Measurements from ENCODE around the gene NARS2. TPM values are rescaled to one million over a fixed set of nuclear protein-coding genes. Genes with fewer than 3 reads are reported as not detected.
"Not testable (repeated sequence)": the region's sequence is repeated elsewhere in the genome, so short reads cannot be mapped to it uniquely, and the experiment has no call there.

NARS2 gene
- total RNA-seq, 1 donor from 2014 or later: 24.7 TPM

GRCh38 chr11:78564490-78565467, 9.9 kb downstream of the NARS2 start:
- no peak for DNase-seq (ENCODE audit: low spot score, unreplicated experiment)
- Mint-ChIP-seq H3K4me3 (ENCODE audit: low read depth) (no peak overlapping the region), H3K4me1 (ENCODE audit: low read depth) (peaks cover 16% of the 10 kb centered on the region), H3K27ac (no peak overlapping the region), H3K27me3 (no peaks in the 10 kb centered on the region), H3K36me3 (ENCODE audit: insufficient read depth) (peaks cover 5% of the 10 kb centered on the region), H3K9me3 (ENCODE audit: low read depth) (no peaks in the 10 kb centered on the region)
- TF ChIP-seq, protein P1, sequence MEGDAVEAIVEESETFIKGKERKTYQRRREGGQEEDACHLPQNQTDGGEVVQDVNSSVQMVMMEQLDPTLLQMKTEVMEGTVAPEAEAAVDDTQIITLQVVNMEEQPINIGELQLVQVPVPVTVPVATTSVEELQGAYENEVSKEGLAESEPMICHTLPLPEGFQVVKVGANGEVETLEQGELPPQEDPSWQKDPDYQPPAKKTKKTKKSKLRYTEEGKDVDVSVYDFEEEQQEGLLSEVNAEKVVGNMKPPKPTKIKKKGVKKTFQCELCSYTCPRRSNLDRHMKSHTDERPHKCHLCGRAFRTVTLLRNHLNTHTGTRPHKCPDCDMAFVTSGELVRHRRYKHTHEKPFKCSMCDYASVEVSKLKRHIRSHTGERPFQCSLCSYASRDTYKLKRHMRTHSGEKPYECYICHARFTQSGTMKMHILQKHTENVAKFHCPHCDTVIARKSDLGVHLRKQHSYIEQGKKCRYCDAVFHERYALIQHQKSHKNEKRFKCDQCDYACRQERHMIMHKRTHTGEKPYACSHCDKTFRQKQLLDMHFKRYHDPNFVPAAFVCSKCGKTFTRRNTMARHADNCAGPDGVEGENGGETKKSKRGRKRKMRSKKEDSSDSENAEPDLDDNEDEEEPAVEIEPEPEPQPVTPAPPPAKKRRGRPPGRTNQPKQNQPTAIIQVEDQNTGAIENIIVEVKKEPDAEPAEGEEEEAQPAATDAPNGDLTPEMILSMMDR (IDR thresholded peaks at IDR 0.05; ENCODE audit: unreplicated experiment): peak; percentile 81

DNA sequence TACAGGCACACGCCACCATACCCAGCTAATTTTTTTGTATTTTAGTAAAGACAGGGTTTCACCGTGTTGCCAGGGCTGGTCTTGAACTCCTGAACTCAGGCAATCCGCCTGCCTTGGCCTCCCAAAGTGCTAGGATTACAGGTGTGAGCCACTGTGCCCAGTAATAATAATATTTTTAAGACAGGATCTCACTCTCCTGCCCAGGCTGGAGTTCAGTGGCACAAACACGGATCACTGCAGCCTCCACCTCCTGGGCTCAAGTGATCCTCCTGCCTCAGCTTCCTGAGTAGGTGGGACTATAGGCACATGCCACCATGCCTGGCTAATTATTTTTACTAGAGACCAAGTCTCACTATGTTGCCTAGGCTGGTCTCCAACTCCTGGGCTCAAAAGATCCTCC, 10.6 kb downstream of the NARS2 start:
- H3K27ac Mint-ChIP-seq; H3K9me3 Mint-ChIP-seq (ENCODE audit: low read depth); H3K4me3 Mint-ChIP-seq (ENCODE audit: low read depth); DNase-seq (ENCODE audit: low spot score, unreplicated experiment); H3K27me3 Mint-ChIP-seq; H3K36me3 Mint-ChIP-seq (ENCODE audit: insufficient read depth): not testable (repeated sequence)
- H3K4me1 Mint-ChIP-seq (ENCODE audit: low read depth): peaks cover 16% of the 10 kb centered on the region

GRCh38 chr11:78563090-78563489, 11.6 kb downstream of the NARS2 start:
- H3K4me3 Mint-ChIP-seq (ENCODE audit: low read depth); DNase-seq (ENCODE audit: low spot score, unreplicated experiment); H3K27me3 Mint-ChIP-seq; H3K9me3 Mint-ChIP-seq (ENCODE audit: low read depth); H3K27ac Mint-ChIP-seq: not testable (repeated sequence)
- H3K36me3 Mint-ChIP-seq (ENCODE audit: insufficient read depth): peaks cover 11% of the 10 kb centered on the region
- H3K4me1 Mint-ChIP-seq (ENCODE audit: low read depth): peaks cover 16% of the 10 kb centered on the region

DNA sequence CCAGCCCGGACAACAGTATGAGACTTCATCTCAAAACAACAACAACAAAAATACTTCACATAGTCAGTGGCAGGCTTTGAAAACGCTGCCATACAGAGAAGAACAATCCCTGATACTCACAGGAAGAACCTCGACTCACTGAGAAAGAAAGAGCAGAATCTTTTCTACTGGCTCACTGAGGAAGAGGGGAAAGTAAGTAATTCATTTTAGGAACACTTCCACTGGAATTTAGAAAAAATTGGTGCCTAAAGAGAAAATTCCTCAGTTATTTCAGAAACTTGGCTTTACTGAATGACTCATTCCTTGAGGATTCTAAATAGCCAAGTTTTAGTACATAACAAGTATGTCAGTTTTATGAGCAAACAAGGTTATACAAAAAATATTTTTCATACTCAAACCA, 12.3 kb downstream of the NARS2 start:
- H3K27ac Mint-ChIP-seq: no peak overlapping the region
- TF ChIP-seq, protein P1 (IDR thresholded peaks at IDR 0.05; ENCODE audit: unreplicated experiment): no peak
- no peak for DNase-seq (ENCODE audit: low spot score, unreplicated experiment)
- no peaks in the 10 kb centered on the region for H3K27me3 Mint-ChIP-seq
- H3K9me3 Mint-ChIP-seq (ENCODE audit: low read depth): no peaks in the 10 kb centered on the region
- H3K4me3 Mint-ChIP-seq (ENCODE audit: low read depth): no peak overlapping the region
- peaks cover 16% of the 10 kb centered on the region for H3K4me1 Mint-ChIP-seq (ENCODE audit: low read depth)
- peaks cover 12% of the 10 kb centered on the region for H3K36me3 Mint-ChIP-seq (ENCODE audit: insufficient read depth)

- Mint-ChIP-seq H3K36me3 (ENCODE audit: insufficient read depth) (peaks cover 18% of the 10 kb centered on the region), H3K4me1 (ENCODE audit: low read depth) (peaks cover 20% of the 10 kb centered on the region), H3K4me3 (ENCODE audit: low read depth) (peak overlapping the region; percentile 51), H3K27ac (peak overlapping the region; percentile 48), H3K9me3 (ENCODE audit: low read depth) (no peaks in the 10 kb centered on the region), H3K27me3 (no peaks in the 10 kb centered on the region)
- no peak for DNase-seq (ENCODE audit: low spot score, unreplicated experiment)
- TF ChIP-seq, protein P1 (IDR thresholded peaks at IDR 0.05; ENCODE audit: unreplicated experiment): no peak
Observed at GRCh38 chr11:78560826-78561484, 13.7 kb downstream of the NARS2 start.

- Mint-ChIP-seq H3K4me3 (ENCODE audit: low read depth) (no peak overlapping the region), H3K27me3 (no peaks in the 10 kb centered on the region), H3K4me1 (ENCODE audit: low read depth) (peaks cover 20% of the 10 kb centered on the region), H3K27ac (no peak overlapping the region), H3K36me3 (ENCODE audit: insufficient read depth) (peaks cover 25% of the 10 kb centered on the region), H3K9me3 (ENCODE audit: low read depth) (no peaks in the 10 kb centered on the region)
- TF ChIP-seq, protein P1 (IDR thresholded peaks at IDR 0.05; ENCODE audit: unreplicated experiment): no peak
- DNase-seq (ENCODE audit: low spot score, unreplicated experiment): no peak
Observed at GRCh38 chr11:78560153-78560552, 14.5 kb downstream of the NARS2 start.
